Measurements from ENCODE around the gene TBX10. TPM values are rescaled to one million over a fixed set of nuclear protein-coding genes. Genes with fewer than 3 reads are reported as not detected.

The TBX10 gene
- total and polyA plus RNA-seq, 2 of the 8 experiments (the other 6 are each of a cell fraction or from before 2014, with no cell fraction given), result 0.09 TPM; not detected in 1

- TF ChIP-seq CTCF (IDR thresholded peaks at IDR 0.05; ENCODE audit: control extremely low read depth in 1 of 3, insufficient read depth in 1 of 3, low read depth in 1 of 3, low read length in 3 of 3) (no peak), GTF2F1 (IDR thresholded peaks at IDR 0.05; ENCODE audit: borderline replicate concordance, low read depth, low read length) (no peak), CBX8 (IDR thresholded peaks at IDR 0.05; ENCODE audit: borderline replicate concordance, low read depth, low read length) (no peak), CTBP2 (IDR thresholded peaks at IDR 0.05; ENCODE audit: borderline replicate concordance, insufficient read depth, insufficient read length, low read length) (no peak), YY1 (IDR thresholded peaks at IDR 0.05; ENCODE audit: low read depth, low read length) (no peak), BCL11A (IDR thresholded peaks at IDR 0.05; ENCODE audit: low read depth in 2 of 2, low read length in 2 of 2) (no peak), POLR2A (IDR thresholded peaks at IDR 0.05; ENCODE audit: control extremely low read depth in 1 of 2, low read depth in 2 of 2, low read length in 2 of 2) (no peak), GABPA (IDR thresholded peaks at IDR 0.05; ENCODE audit: borderline replicate concordance, insufficient read depth, low read length) (no peak), KDM4A (IDR thresholded peaks at IDR 0.05; ENCODE audit: low read depth, low read length, severe bottlenecking) (no peak), JUN (IDR thresholded peaks at IDR 0.05; ENCODE audit: low read depth, low read length) (no peak), SAP30 (IDR thresholded peaks at IDR 0.05; ENCODE audit: insufficient read depth, insufficient replicate concordance, low read length) (no peak)
These were observed 5.7 kb downstream of the TBX10 start (continued) for GRCh38 chr11:67633758-67634365.
